Measurements from ENCODE around the gene MYCT1. TPM values are rescaled to one million over a fixed set of nuclear protein-coding genes. Genes with fewer than 3 reads are reported as not detected.
"Not testable (repeated sequence)": the region's sequence is repeated elsewhere in the genome, so short reads cannot be mapped to it uniquely, and the experiment has no call there.

The MYCT1 gene
- total RNA-seq, 1 donor from 2014 or later: not detected

GRCh38 chr6:152701081-152701862 is 3.6 kb downstream of the MYCT1 start:
- Mint-ChIP-seq H3K4me3 (no peak overlapping the region), H3K27me3 (peaks cover 8% of the 10 kb centered on the region), H3K27ac (no peak overlapping the region), H3K4me1 (no peaks in the 10 kb centered on the region), H3K36me3 (ENCODE audit: low read depth) (no peaks in the 10 kb centered on the region), H3K9me3 (peaks cover 2% of the 10 kb centered on the region)
- ChIA-PET POLR2A (no interaction called here), CTCF (interaction anchor here (0.6 kb wide), 1 partner anchor 150 kb away, joined by 3 read pairs; no protein-coding TSS in a partner anchor)
- ATAC-seq (ENCODE audit: low read depth) (no peak), DNase-seq (no peak)
- no peak for TF ChIP-seq CTCF (IDR thresholded peaks at IDR 0.05)
- intact Hi-C loops (cut with micrococcal nuclease): no loop called here

GRCh38 chr6:152701863-152702401 is 4.2 kb downstream of the MYCT1 start:
- ATAC-seq (ENCODE audit: low read depth) (no peak), DNase-seq (no peak)
- Mint-ChIP-seq H3K4me3 (no peak overlapping the region), H3K36me3 (ENCODE audit: low read depth) (no peaks in the 10 kb centered on the region), H3K9me3 (peaks cover 2% of the 10 kb centered on the region), H3K27me3 (peaks cover 8% of the 10 kb centered on the region), H3K4me1 (no peaks in the 10 kb centered on the region), H3K27ac (no peak overlapping the region)
- CTCF ChIA-PET: interaction anchor here (0.6 kb wide), 1 partner anchor 151 kb away, joined by 3 read pairs; no protein-coding TSS in a partner anchor
- POLR2A ChIA-PET: no interaction called here
- intact Hi-C loops (cut with micrococcal nuclease): no loop called here
- TF ChIP-seq CTCF (IDR thresholded peaks at IDR 0.05): no peak

GRCh38 chr6:152703750-152704149 is 6.1 kb downstream of the MYCT1 start:
- intact Hi-C loops (cut with micrococcal nuclease); CTCF ChIA-PET; H3K27me3 Mint-ChIP-seq; POLR2A ChIA-PET; H3K9me3 Mint-ChIP-seq; ATAC-seq (ENCODE audit: low read depth); H3K4me3 Mint-ChIP-seq; DNase-seq; H3K27ac Mint-ChIP-seq; H3K4me1 Mint-ChIP-seq; H3K36me3 Mint-ChIP-seq (ENCODE audit: low read depth): not testable (repeated sequence)

GRCh38 chr6:152705327-152705726 is 7.6 kb downstream of the MYCT1 start:
- ATAC-seq (ENCODE audit: low read depth) (no peak), DNase-seq (no peak)
- Mint-ChIP-seq H3K4me1 (no peaks in the 10 kb centered on the region), H3K36me3 (ENCODE audit: low read depth) (no peaks in the 10 kb centered on the region), H3K4me3 (no peak overlapping the region), H3K27me3 (peaks cover 2% of the 10 kb centered on the region), H3K9me3 (peaks cover 8% of the 10 kb centered on the region), H3K27ac (no peak overlapping the region)
- POLR2A ChIA-PET: no interaction called here
- CTCF ChIA-PET: no interaction called here
- no peak for TF ChIP-seq CTCF (IDR thresholded peaks at IDR 0.05)
- intact Hi-C loops (cut with micrococcal nuclease): no loop called here

GRCh38 chr6:152716322-152716721 is 18.6 kb downstream of the MYCT1 start:
- CTCF ChIA-PET: no interaction called here
- POLR2A ChIA-PET: no interaction called here

More at GRCh38 chr6:152716322-152716721, 18.6 kb downstream of the MYCT1 start:
- Mint-ChIP-seq H3K9me3 (peaks cover 13% of the 10 kb centered on the region), H3K27ac (no peak overlapping the region), H3K4me1 (no peaks in the 10 kb centered on the region), H3K4me3 (no peak overlapping the region), H3K36me3 (ENCODE audit: low read depth) (no peaks in the 10 kb centered on the region), H3K27me3 (no peaks in the 10 kb centered on the region)
- TF ChIP-seq CTCF (IDR thresholded peaks at IDR 0.05): no peak
- ATAC-seq (ENCODE audit: low read depth): no peak
- intact Hi-C loops (cut with micrococcal nuclease): no loop called here
- no peak for DNase-seq
